Measurements from ENCODE around the gene ICE2. TPM values are rescaled to one million over a fixed set of nuclear protein-coding genes. Genes with fewer than 3 reads are reported as not detected.

ICE2 gene
- total and polyA plus RNA-seq, 2 donors = 30.1 to 37.4 TPM

GRCh38 chr15:60442031-60442650, 36.8 kb downstream of the ICE2 start:
- DNase-seq (ENCODE audit: low read depth in 6 of 9, low spot score in 9 of 9) = no peak

DNA sequence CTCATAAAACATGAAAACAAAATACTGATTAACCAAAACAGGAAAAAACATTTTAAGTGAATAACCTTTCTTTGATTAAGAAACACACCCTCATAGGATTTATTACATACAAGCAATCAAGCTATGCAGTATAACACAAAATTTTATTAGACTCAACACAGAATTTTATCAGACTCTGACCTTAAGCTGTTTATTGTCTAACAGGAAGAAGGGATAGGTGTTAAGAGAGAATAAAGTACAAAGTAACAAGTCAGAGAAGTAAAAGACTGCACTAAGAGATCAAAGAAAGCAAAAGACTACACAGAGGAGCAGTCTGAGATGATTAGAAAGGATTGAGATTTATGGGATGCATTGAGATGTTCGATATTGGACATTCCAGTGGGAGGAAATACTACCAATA, 37.6 kb downstream of the ICE2 start:
- H3K9me3 ChIP-seq (ENCODE audit: control insufficient read depth in 2 of 2, insufficient read depth in 1 of 2, low read length in 1 of 2) = no peaks in the 10 kb centered on the region
- WGBS = 94% methylated on average over 1 of the region's 1 CpG
- H3K27me3 ChIP-seq (ENCODE audit: control insufficient read depth in 2 of 2, insufficient read depth in 1 of 2, low read length in 1 of 2) = no peaks in the 10 kb centered on the region
- peaks cover 0 to 12% of the 10 kb centered on the region in 2 donors for H3K36me3 ChIP-seq (ENCODE audit: control insufficient read depth in 2 of 2, insufficient read depth in 2 of 2, low read length in 1 of 2)
- DNase-seq (ENCODE audit: low read depth in 6 of 9, low spot score in 9 of 9) = no peak
- H3K27ac ChIP-seq (ENCODE audit: low read depth in 1 of 2, low read length in 1 of 2) = no peak overlapping the region
- no peaks in the 10 kb centered on the region for H3K4me1 ChIP-seq (ENCODE audit: control insufficient read depth in 2 of 2, insufficient read depth in 2 of 2, low read length in 2 of 2)
- H3K4me3 ChIP-seq (ENCODE audit: low read length in 2 of 2) = no peak overlapping the region

More at GRCh38 chr15:60442031-60442650, 36.8 kb downstream of the ICE2 start:
- Histone ChIP-seq H3K9me3 (ENCODE audit: control insufficient read depth in 2 of 2, insufficient read depth in 1 of 2, low read length in 1 of 2) (no peaks in the 10 kb centered on the region), H3K36me3 (ENCODE audit: control insufficient read depth in 2 of 2, insufficient read depth in 2 of 2, low read length in 1 of 2) (peaks cover 0 to 14% of the 10 kb centered on the region in 2 donors), H3K27ac (ENCODE audit: low read depth in 1 of 2, low read length in 1 of 2) (no peak overlapping the region), H3K4me3 (ENCODE audit: low read length in 2 of 2) (no peak overlapping the region), H3K4me1 (ENCODE audit: control insufficient read depth in 2 of 2, insufficient read depth in 2 of 2, low read length in 2 of 2) (no peaks in the 10 kb centered on the region), H3K27me3 (ENCODE audit: control insufficient read depth in 2 of 2, insufficient read depth in 1 of 2, low read length in 1 of 2) (no peaks in the 10 kb centered on the region)
- WGBS = 97% methylated on average over 2 of the region's 2 CpGs

- Histone ChIP-seq H3K4me1 (ENCODE audit: control insufficient read depth in 2 of 2, insufficient read depth in 2 of 2, low read length in 2 of 2) (no peaks in the 10 kb centered on the region), H3K9me3 (ENCODE audit: control insufficient read depth in 2 of 2, insufficient read depth in 1 of 2, low read length in 1 of 2) (no peaks in the 10 kb centered on the region), H3K4me3 (ENCODE audit: low read length in 2 of 2) (no peak overlapping the region), H3K27me3 (ENCODE audit: control insufficient read depth in 2 of 2, insufficient read depth in 1 of 2, low read length in 1 of 2) (no peaks in the 10 kb centered on the region), H3K27ac (ENCODE audit: low read depth in 1 of 2, low read length in 1 of 2) (no peak overlapping the region), H3K36me3 (ENCODE audit: control insufficient read depth in 2 of 2, insufficient read depth in 2 of 2, low read length in 1 of 2) (peaks cover 4 to 18% of the 10 kb centered on the region in 2 donors)
- no peak for DNase-seq (ENCODE audit: low read depth in 6 of 9, low spot score in 9 of 9)
- 98% methylated on average over 1 of the region's 1 CpG for WGBS
Observed at GRCh38 chr15:60438646-60439045, 40.3 kb downstream of the ICE2 start.

- no peak overlapping the region for H3K27ac ChIP-seq (ENCODE audit: low read depth in 1 of 2, low read length in 1 of 2)
- H3K27me3 ChIP-seq (ENCODE audit: control insufficient read depth in 2 of 2, insufficient read depth in 1 of 2, low read length in 1 of 2) = no peaks in the 10 kb centered on the region
- H3K9me3 ChIP-seq (ENCODE audit: control insufficient read depth in 2 of 2, insufficient read depth in 1 of 2, low read length in 1 of 2) = no peaks in the 10 kb centered on the region
- no peak for DNase-seq (ENCODE audit: low read depth in 6 of 9, low spot score in 9 of 9)
- H3K36me3 ChIP-seq (ENCODE audit: control insufficient read depth in 2 of 2, insufficient read depth in 2 of 2, low read length in 1 of 2) = peaks cover 7 to 17% of the 10 kb centered on the region in 2 donors
- H3K4me3 ChIP-seq (ENCODE audit: low read length in 2 of 2) = no peak overlapping the region
- 99% methylated on average over 1 of the region's 1 CpG for WGBS
- H3K4me1 ChIP-seq (ENCODE audit: control insufficient read depth in 2 of 2, insufficient read depth in 2 of 2, low read length in 2 of 2) = no peaks in the 10 kb centered on the region
Observed at GRCh38 chr15:60428935-60429334, 50.0 kb downstream of the ICE2 start.

DNA sequence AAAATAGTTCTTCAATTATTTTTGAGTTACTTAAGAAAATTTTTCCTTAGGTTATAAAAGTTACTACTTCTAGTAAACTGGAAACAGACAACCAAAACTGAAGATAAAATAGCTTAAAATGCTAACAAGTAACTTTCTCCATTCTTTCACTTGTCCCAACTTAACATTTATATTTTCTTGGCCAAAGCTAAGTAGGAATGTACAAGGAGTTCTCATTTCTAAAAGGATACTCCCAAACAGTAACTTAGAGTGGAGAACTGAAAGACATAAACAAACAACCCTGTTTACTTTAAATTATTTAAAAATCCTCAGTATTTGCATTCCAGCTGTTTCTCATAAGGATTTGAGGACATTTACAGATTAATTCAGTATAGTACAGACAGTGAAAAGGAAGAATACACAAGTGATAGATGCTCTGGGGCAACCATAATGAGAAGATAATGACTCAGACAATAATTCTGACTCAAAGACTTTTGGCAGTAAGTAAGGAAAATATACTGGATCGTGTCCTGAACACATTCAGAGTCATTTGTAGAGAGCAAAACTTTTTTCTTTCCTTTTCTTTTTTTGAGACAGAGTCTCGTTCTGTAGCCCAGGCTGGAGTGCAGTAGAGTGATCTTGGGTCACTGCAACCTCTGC, 52.0 kb downstream of the ICE2 start:
- H3K36me3 ChIP-seq (ENCODE audit: control insufficient read depth in 2 of 2, insufficient read depth in 2 of 2, low read length in 1 of 2) = peaks cover 7 to 20% of the 10 kb centered on the region in 2 donors
- DNase-seq (ENCODE audit: low read depth in 6 of 9, low spot score in 9 of 9) = no peak
- WGBS = 96% methylated on average over 2 of the region's 2 CpGs
- H3K27ac ChIP-seq (ENCODE audit: low read depth in 1 of 2, low read length in 1 of 2) = peak overlapping the region in 1 of 2 donors; percentile 12
- no peaks in the 10 kb centered on the region for H3K27me3 ChIP-seq (ENCODE audit: control insufficient read depth in 2 of 2, insufficient read depth in 1 of 2, low read length in 1 of 2)
- H3K4me1 ChIP-seq (ENCODE audit: control insufficient read depth in 2 of 2, insufficient read depth in 2 of 2, low read length in 2 of 2) = no peaks in the 10 kb centered on the region
- H3K9me3 ChIP-seq (ENCODE audit: control insufficient read depth in 2 of 2, insufficient read depth in 1 of 2, low read length in 1 of 2) = no peaks in the 10 kb centered on the region
- no peak overlapping the region for H3K4me3 ChIP-seq (ENCODE audit: low read length in 2 of 2)

GRCh38 chr15:60425461-60425860, 53.5 kb downstream of the ICE2 start:
- Histone ChIP-seq H3K36me3 (ENCODE audit: control insufficient read depth in 2 of 2, insufficient read depth in 2 of 2, low read length in 1 of 2) (peaks cover 3 to 14% of the 10 kb centered on the region in 2 donors), H3K27me3 (ENCODE audit: control insufficient read depth in 2 of 2, insufficient read depth in 1 of 2, low read length in 1 of 2) (no peaks in the 10 kb centered on the region), H3K27ac (ENCODE audit: low read depth in 1 of 2, low read length in 1 of 2) (no peak overlapping the region), H3K9me3 (ENCODE audit: control insufficient read depth in 2 of 2, insufficient read depth in 1 of 2, low read length in 1 of 2) (no peaks in the 10 kb centered on the region), H3K4me3 (ENCODE audit: low read length in 2 of 2) (no peak overlapping the region), H3K4me1 (ENCODE audit: control insufficient read depth in 2 of 2, insufficient read depth in 2 of 2, low read length in 2 of 2) (no peaks in the 10 kb centered on the region)
- WGBS = 97% methylated on average over 2 of the region's 2 CpGs
- DNase-seq (ENCODE audit: low read depth in 6 of 9, low spot score in 9 of 9) = no peak

GRCh38 chr15:60424006-60424405, 54.9 kb downstream of the ICE2 start:
- Histone ChIP-seq H3K27me3 (ENCODE audit: control insufficient read depth in 2 of 2, insufficient read depth in 1 of 2, low read length in 1 of 2) (no peaks in the 10 kb centered on the region), H3K4me3 (ENCODE audit: low read length in 2 of 2) (no peak overlapping the region), H3K9me3 (ENCODE audit: control insufficient read depth in 2 of 2, insufficient read depth in 1 of 2, low read length in 1 of 2) (no peaks in the 10 kb centered on the region), H3K36me3 (ENCODE audit: control insufficient read depth in 2 of 2, insufficient read depth in 2 of 2, low read length in 1 of 2) (peaks cover 3 to 14% of the 10 kb centered on the region in 2 donors), H3K27ac (ENCODE audit: low read depth in 1 of 2, low read length in 1 of 2) (no peak overlapping the region), H3K4me1 (ENCODE audit: control insufficient read depth in 2 of 2, insufficient read depth in 2 of 2, low read length in 2 of 2) (no peaks in the 10 kb centered on the region)
- 100% methylated on average over 1 of the region's 1 CpG for WGBS
- DNase-seq (ENCODE audit: low read depth in 6 of 9, low spot score in 9 of 9) = no peak

DNA sequence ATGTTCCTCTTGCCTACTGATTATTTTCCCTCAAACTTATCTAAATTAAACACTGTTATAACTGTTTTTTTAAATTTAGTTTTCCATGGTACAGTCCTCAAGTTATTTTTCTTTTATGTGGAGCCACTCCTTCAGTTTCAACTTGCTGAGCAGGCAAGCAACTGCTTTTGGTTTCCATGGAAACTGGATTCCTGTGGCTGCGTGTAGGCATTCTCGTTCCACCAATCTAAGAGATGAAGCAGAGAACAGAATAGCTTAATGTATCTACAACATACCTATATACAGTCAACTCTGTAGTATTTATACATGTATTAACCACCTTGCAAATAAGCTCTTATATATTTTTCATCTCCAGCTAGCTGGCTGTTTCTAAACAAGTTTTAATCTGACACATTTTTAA, 55.4 kb downstream of the ICE2 start:
- Histone ChIP-seq H3K4me1 (ENCODE audit: control insufficient read depth in 2 of 2, insufficient read depth in 2 of 2, low read length in 2 of 2) (no peaks in the 10 kb centered on the region), H3K27me3 (ENCODE audit: control insufficient read depth in 2 of 2, insufficient read depth in 1 of 2, low read length in 1 of 2) (no peaks in the 10 kb centered on the region), H3K4me3 (ENCODE audit: low read length in 2 of 2) (no peak overlapping the region), H3K36me3 (ENCODE audit: control insufficient read depth in 2 of 2, insufficient read depth in 2 of 2, low read length in 1 of 2) (peaks cover 3 to 14% of the 10 kb centered on the region in 2 donors), H3K27ac (ENCODE audit: low read depth in 1 of 2, low read length in 1 of 2) (no peak overlapping the region), H3K9me3 (ENCODE audit: control insufficient read depth in 2 of 2, insufficient read depth in 1 of 2, low read length in 1 of 2) (no peaks in the 10 kb centered on the region)
- DNase-seq (ENCODE audit: low read depth in 6 of 9, low spot score in 9 of 9) = peak in 2 of 9 donors; percentile 12 to 43
- 52% methylated on average over 2 of the region's 2 CpGs for WGBS

- no peak for DNase-seq (ENCODE audit: low read depth in 6 of 9, low spot score in 9 of 9)
- no peaks in the 10 kb centered on the region for H3K4me1 ChIP-seq (ENCODE audit: control insufficient read depth in 2 of 2, insufficient read depth in 2 of 2, low read length in 2 of 2)
Observed at GRCh38 chr15:60421544-60421943, 57.4 kb downstream of the ICE2 start.

More at GRCh38 chr15:60421544-60421943, 57.4 kb downstream of the ICE2 start:
- no peaks in the 10 kb centered on the region for H3K9me3 ChIP-seq (ENCODE audit: control insufficient read depth in 2 of 2, insufficient read depth in 1 of 2, low read length in 1 of 2)
- no peaks in the 10 kb centered on the region for H3K27me3 ChIP-seq (ENCODE audit: control insufficient read depth in 2 of 2, insufficient read depth in 1 of 2, low read length in 1 of 2)
- H3K27ac ChIP-seq (ENCODE audit: low read depth in 1 of 2, low read length in 1 of 2) = no peak overlapping the region
- H3K36me3 ChIP-seq (ENCODE audit: control insufficient read depth in 2 of 2, insufficient read depth in 2 of 2, low read length in 1 of 2) = peaks cover 3 to 14% of the 10 kb centered on the region in 2 donors
- 96% methylated on average over 1 of the region's 1 CpG for WGBS
- H3K4me3 ChIP-seq (ENCODE audit: low read length in 2 of 2) = no peak overlapping the region
